Neural crest cell (in vitro differentiated cells): ENCODE results near the gene B4GALT1. TPM values are rescaled to one million over a fixed set of nuclear protein-coding genes. Genes with fewer than 3 reads are reported as not detected.
"Not testable (repeated sequence)": the region's sequence is repeated elsewhere in the genome, so short reads cannot be mapped to it uniquely, and the experiment has no call there.

Source experiments
- DNase-seq: peaks from one replicate; pipeline ENCODE4 v3.0.0; 2021; ENCODE audit warnings: low read depth, mixed read lengths, low spot score
- H3K27ac Mint-ChIP-seq: one replicate; pipeline ENCODE4 v1.8.0; 2021; ENCODE audit warnings: mild to moderate bottlenecking, mixed read lengths; ENCODE audit not compliant: unreplicated experiment
- H3K27me3 Mint-ChIP-seq: 2 replicates; pipeline ENCODE4 v1.8.0; 2021; ENCODE audit warnings: low read depth, mild to moderate bottlenecking, mixed read lengths
- H3K36me3 Mint-ChIP-seq: 2 replicates; pipeline ENCODE4 v1.8.0; 2021; ENCODE audit warnings: low read depth, mild to moderate bottlenecking, mixed read lengths
- H3K4me1 Mint-ChIP-seq: 2 replicates; pipeline ENCODE4 v1.8.0; 2021; ENCODE audit warnings: mixed read lengths
- H3K4me3 Mint-ChIP-seq: one replicate; pipeline ENCODE4 v1.8.0; 2021; ENCODE audit warnings: mild to moderate bottlenecking, mixed read lengths
- H3K9me3 Mint-ChIP-seq: 2 replicates; pipeline ENCODE4 v1.8.0; 2021; ENCODE audit warnings: mixed read lengths
- total RNA-seq: library from RNA; stranded (reverse); gene quantifications from 2 replicates; pipeline ENCODE4 v1.2.1, GENCODE V29; 2021
- TF ChIP-seq, protein P1 (sequence below): fragments of 200-600 bp; sonication (generic); conservative IDR thresholded peaks from 2 replicates; pipeline ENCODE4 v1.5.0; 2021; ENCODE audit warnings: antibody characterized with exemption, mild to moderate bottlenecking

B4GALT1 gene
- total RNA-seq, 1 donor from 2014 or later: 17.9 TPM

DNA sequence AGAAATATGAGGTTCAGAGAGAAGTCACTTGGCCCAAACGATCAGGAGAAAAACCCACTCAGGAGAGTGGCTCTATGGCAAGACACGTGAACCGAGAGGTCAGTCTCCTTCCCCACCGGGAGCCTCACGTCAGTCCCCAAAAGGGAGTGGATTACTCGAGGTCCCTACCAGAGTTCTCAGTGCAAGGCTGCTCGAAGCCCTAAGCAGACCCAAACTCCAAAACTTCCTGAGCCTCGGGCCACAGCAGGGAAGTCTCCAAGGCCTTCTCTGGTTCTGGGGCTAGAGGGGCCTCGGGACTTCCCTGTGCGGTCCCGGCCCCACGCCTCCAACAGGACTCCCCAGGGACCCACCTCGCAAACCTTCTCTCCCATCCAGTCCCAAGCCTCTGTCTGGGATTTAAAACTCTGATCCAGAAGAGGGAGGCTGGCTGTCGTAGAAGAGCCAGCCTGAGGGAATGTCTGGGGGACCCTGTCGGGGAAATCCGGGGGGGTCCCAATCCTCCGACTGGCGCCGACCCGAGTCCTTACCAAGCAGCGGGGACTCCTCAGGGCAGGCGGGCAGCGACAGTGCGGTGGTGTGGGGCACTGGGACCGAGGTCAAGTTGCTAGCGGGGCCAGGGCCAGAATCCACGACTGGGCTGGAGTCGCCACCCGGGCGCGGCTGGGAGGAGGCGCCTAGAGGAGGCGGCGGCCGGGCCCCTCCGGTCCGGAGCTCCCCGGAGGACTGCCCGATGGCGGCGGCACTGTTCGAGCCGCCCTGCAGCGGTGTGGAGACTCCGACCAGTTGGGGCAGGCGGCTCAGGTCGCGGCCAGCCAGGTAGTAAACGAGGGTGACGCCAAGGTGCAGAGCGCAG is 679 bp downstream of the B4GALT1 start:
- Mint-ChIP-seq H3K4me3 (peak overlapping the region; percentile 93), H3K4me1 (peaks cover 48% of the 10 kb centered on the region), H3K36me3 (no peaks in the 10 kb centered on the region), H3K27me3 (peaks cover 6% of the 10 kb centered on the region), H3K9me3 (no peaks in the 10 kb centered on the region), H3K27ac (peak overlapping the region; percentile 11)
- peak; percentile 38 for DNase-seq
- TF ChIP-seq, protein P1, sequence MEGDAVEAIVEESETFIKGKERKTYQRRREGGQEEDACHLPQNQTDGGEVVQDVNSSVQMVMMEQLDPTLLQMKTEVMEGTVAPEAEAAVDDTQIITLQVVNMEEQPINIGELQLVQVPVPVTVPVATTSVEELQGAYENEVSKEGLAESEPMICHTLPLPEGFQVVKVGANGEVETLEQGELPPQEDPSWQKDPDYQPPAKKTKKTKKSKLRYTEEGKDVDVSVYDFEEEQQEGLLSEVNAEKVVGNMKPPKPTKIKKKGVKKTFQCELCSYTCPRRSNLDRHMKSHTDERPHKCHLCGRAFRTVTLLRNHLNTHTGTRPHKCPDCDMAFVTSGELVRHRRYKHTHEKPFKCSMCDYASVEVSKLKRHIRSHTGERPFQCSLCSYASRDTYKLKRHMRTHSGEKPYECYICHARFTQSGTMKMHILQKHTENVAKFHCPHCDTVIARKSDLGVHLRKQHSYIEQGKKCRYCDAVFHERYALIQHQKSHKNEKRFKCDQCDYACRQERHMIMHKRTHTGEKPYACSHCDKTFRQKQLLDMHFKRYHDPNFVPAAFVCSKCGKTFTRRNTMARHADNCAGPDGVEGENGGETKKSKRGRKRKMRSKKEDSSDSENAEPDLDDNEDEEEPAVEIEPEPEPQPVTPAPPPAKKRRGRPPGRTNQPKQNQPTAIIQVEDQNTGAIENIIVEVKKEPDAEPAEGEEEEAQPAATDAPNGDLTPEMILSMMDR: no peak

DNA sequence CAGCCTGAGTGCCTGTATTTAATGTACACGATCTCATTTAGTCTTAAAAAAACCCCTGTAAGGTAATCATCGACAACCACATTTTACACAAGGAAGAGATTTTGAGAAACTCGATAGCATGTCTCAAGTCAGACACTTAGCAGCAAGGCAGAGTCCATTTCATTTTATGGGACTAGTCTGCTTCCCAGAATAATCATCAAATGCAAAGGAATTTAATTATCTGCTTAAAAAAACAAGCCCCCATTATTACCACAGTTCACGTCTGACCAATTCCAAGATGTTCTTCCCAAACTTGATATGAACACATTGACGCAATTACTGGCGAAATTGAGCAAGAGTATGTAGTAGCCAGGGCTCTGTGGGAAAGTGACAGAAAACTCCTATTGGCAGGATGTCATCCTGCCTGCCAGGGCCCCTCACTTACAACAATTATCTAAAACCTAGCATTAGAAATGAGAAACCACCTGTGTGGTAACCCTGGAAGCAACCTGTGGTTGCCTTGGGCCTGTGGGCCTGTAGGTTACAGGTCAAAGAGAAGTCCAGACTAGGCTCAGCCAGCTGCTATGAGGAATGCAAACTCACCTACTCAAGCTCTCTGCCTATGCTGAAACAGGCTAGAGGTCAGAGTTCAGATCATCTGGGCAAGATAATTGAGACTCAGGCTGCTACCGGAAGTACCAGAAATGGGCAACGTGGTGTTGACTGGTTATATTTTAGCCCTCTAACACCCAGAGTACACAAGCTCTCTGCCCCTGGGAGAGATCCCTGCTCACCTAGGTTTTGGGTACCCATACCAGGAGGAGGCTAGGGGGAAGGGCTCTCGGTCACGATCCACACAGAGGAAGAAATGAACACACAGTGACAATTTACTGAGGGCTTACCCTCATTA is 1.6 kb downstream of the B4GALT1 start:
- DNase-seq: no peak
- no peaks in the 10 kb centered on the region for H3K9me3 Mint-ChIP-seq
- TF ChIP-seq, protein P1: no peak
- H3K27me3 Mint-ChIP-seq: peaks cover 6% of the 10 kb centered on the region
- H3K4me1 Mint-ChIP-seq: peaks cover 58% of the 10 kb centered on the region
- peak overlapping the region; percentile 93 for H3K4me3 Mint-ChIP-seq
- peak overlapping the region; percentile 11 for H3K27ac Mint-ChIP-seq
- H3K36me3 Mint-ChIP-seq: no peaks in the 10 kb centered on the region

DNA sequence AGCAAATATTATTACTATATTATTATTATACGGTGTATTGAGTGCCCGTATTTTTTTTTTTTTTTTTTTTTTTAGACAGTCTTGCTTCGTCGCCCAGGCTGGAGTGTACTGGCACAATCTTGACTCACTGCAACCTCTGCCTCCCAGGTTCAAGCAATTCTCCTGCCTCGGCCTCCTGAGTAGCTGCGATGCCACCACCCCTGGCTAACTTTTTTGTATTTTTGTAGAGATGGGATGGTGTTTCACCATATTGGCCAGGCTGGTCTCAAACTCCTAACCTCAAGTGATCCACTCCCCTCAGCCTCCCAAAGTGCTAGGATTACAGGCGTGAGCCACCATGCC is 2.2 kb downstream of the B4GALT1 start:
- H3K36me3 Mint-ChIP-seq, DNase-seq, H3K9me3 Mint-ChIP-seq, H3K27me3 Mint-ChIP-seq, H3K27ac Mint-ChIP-seq: not testable (repeated sequence)
- Mint-ChIP-seq H3K4me3 (peak overlapping the region; percentile 93), H3K4me1 (peaks cover 64% of the 10 kb centered on the region)

DNA sequence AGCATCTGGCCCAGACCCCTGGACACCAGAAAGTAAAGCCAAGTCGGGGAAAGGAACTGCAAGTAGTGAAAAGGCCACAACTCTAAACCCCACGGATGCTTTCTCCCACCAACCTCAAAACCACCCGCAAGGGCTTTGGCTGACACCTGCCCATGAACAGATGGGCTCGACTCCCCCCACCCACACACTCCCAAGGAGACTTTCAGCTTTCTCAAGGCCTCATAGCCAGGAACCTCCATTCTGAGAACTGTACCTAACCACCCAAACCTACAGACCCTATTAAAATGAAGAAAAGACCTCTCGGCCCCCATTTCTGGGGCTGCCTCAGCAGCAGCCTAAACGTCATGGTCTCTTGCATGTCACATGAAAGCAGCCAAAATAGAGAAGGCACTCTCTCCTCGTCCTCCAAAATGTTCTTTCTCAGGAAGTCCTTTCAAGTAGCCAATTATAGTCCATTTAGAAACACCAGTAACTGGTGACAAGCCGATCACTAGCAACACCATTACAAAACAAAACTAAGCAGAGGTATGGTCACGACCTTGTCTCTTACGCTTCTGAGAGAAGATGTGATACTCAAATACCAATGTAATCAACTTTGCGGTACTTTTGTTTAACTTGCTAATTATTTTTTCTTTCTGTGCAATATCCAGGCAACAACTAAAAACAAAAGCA is 2.9 kb downstream of the B4GALT1 start:
- H3K9me3 Mint-ChIP-seq: no peaks in the 10 kb centered on the region
- TF ChIP-seq, protein P1: no peak
- DNase-seq: no peak
- peaks cover 70% of the 10 kb centered on the region for H3K4me1 Mint-ChIP-seq
- peak overlapping the region; percentile 77 for H3K4me3 Mint-ChIP-seq
- no peaks in the 10 kb centered on the region for H3K36me3 Mint-ChIP-seq
- peaks cover 6% of the 10 kb centered on the region for H3K27me3 Mint-ChIP-seq
- no peak overlapping the region for H3K27ac Mint-ChIP-seq

DNA sequence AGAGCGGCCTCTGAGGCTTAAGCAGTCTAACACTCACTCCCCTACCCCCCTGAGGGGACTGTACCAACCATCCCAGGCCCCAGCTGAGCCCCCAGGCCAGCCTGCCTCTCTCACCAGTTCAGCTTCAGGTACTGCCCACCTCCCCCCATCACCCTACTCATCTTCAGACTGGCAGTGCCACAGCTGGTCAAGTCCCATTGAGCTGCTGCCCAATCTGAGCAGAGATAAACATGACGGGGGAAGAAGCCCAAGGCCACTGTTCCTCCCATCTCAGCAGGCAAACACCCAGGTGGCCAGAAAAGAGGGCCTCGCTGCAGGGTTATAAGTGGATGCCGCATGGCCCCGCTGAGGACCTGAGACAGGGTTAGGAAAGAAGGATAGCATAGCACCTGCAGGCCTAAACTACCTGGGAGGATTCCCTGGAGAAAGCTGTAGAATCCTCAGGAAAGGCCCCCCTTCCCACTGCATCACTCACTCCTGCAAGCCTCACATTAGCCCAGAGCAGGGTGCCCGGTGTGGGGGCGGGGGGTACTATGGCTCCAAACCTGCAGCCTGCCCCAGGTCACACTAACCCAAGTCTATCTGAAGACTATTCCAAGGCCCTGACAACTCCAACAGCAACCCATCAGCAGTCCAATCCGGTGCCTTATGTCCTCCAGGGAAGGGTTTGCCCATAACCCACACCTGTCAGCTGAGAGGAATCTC is 3.6 kb downstream of the B4GALT1 start:
- TF ChIP-seq, protein P1: no peak
- no peaks in the 10 kb centered on the region for H3K36me3 Mint-ChIP-seq
- H3K27me3 Mint-ChIP-seq: peaks cover 2% of the 10 kb centered on the region
- no peak for DNase-seq
- H3K27ac Mint-ChIP-seq: no peak overlapping the region
- H3K9me3 Mint-ChIP-seq: no peaks in the 10 kb centered on the region
- H3K4me3 Mint-ChIP-seq: peak overlapping the region; percentile 77
- H3K4me1 Mint-ChIP-seq: peaks cover 73% of the 10 kb centered on the region
